C4-2B (cell line): ENCODE measurements around the gene WDR90.

Experiments
- H3K27ac ChIP-seq: fragments of 450-650 bp; 2 replicates; pipeline ENCODE4 v1.5.1; 2017
- ZFX ChIP-seq: fragments of 450-650 bp; IDR thresholded peaks from 2 replicates; pipeline ENCODE4 v1.6.1; 2017
- TF ChIP-seq, protein P1 (sequence below): fragments of 450-650 bp; conservative IDR thresholded peaks from 2 replicates; pipeline ENCODE4 v1.5.1; 2017; ENCODE audit warnings: mild to moderate bottlenecking

WDR90 gene

DNA sequence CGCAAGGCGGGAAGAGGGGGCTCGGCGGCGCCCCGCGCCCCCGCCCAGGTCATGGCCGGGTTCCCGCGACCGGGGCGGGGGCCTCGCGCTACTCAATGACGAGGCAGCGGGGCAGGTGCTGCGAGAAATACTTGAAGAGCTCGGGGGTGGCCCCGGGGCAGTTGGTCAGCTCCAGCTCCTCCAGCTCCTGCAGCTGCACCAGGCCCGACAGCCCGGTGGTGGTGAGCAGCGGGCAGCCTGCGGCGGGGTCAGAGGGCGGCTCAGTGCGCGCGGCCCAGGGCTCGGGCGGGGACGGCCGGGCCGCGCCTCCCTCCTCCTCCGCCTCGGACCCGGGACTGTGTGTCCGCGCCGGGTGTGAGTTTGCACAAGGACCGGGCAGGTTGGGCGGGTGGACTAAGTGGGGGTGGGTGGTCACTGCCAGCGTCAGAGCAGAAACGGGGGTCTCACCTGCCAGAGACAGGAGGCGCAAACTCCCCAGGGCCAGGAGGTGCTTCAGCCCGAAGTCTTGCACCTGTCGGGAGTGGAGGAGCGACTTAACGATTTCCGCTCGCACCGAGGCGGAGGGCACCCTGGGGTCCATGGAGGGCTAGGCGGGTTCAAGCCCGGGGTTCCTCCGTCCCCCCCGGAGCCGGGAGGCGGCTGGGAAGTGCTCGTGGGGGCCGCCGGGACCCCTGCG is 45.2 kb downstream of the WDR90 start:
- TF ChIP-seq, protein P1, sequence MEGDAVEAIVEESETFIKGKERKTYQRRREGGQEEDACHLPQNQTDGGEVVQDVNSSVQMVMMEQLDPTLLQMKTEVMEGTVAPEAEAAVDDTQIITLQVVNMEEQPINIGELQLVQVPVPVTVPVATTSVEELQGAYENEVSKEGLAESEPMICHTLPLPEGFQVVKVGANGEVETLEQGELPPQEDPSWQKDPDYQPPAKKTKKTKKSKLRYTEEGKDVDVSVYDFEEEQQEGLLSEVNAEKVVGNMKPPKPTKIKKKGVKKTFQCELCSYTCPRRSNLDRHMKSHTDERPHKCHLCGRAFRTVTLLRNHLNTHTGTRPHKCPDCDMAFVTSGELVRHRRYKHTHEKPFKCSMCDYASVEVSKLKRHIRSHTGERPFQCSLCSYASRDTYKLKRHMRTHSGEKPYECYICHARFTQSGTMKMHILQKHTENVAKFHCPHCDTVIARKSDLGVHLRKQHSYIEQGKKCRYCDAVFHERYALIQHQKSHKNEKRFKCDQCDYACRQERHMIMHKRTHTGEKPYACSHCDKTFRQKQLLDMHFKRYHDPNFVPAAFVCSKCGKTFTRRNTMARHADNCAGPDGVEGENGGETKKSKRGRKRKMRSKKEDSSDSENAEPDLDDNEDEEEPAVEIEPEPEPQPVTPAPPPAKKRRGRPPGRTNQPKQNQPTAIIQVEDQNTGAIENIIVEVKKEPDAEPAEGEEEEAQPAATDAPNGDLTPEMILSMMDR, result no peak
- no peak for TF ChIP-seq ZFX
- peak overlapping the region; percentile 94; the same call in 1 of the 2 replicates for H3K27ac ChIP-seq

DNA sequence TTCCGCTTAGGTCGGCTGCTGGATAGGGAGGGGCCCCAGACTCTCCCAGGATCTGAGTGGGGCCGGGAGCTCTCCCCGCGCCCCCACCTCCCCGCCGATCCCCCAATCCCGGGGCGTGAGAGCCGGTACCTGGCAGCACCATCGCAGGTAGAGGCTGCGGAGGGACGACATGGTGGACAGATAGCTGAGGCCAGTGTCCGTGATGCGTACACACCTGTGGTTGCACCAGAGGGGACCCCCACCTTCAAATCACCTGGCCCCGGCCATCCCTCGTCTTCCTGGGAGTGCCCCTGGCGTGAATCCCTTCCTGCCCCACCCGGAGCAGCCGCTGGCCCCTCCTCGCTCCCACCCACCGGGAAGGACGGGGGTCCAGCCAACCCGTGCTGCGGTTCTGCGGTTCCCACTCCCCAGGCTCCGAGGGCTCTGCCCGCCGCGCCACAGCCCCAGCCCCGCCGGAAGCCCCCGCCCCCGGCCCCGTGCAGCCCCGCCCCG is 45.7 kb downstream of the WDR90 start:
- TF ChIP-seq ZFX, result no peak
- TF ChIP-seq, protein P1, result no peak
- H3K27ac ChIP-seq, result peak overlapping the region; percentile 94

DNA sequence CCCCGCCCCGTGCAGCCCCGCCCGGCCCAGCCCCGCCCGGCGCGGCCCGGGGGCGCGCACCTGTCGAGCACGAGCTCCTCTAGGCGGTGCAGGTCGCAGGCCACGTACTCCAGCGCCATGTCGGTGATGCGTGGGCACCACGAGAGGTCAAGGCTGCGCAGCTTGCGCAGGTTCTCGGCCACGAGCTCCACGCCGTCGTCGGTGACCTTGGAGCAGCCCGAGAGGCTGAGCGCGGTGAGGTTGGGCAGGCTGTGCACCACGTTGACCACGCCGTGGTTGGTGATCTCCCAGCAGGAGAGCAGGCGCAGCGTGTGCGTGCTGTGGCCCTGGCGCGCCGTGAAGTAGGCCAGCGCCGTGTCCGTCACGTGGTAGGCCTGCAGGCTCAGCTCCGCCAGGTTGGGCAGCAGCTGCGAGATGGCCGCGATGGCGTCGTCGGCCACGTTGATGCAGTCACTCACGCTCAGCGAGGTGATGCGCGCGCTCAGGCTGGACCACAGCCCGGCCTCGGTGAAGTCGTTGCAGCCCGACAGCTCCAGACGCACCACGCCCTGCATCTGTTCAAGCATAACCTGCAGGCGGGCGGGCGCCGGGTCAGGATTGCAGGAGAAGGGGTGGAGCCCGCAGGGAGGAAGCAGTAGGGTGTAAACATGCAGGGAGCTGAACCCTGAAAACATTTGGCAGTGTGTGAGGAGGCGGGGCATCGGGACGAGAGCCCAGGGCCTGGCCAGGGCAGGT is 46.4 kb downstream of the WDR90 start:
- peak overlapping the region; percentile 94 for H3K27ac ChIP-seq
- TF ChIP-seq, protein P1, result no peak
- peak; percentile 66; the same call in 1 of the 2 replicates for TF ChIP-seq ZFX

DNA sequence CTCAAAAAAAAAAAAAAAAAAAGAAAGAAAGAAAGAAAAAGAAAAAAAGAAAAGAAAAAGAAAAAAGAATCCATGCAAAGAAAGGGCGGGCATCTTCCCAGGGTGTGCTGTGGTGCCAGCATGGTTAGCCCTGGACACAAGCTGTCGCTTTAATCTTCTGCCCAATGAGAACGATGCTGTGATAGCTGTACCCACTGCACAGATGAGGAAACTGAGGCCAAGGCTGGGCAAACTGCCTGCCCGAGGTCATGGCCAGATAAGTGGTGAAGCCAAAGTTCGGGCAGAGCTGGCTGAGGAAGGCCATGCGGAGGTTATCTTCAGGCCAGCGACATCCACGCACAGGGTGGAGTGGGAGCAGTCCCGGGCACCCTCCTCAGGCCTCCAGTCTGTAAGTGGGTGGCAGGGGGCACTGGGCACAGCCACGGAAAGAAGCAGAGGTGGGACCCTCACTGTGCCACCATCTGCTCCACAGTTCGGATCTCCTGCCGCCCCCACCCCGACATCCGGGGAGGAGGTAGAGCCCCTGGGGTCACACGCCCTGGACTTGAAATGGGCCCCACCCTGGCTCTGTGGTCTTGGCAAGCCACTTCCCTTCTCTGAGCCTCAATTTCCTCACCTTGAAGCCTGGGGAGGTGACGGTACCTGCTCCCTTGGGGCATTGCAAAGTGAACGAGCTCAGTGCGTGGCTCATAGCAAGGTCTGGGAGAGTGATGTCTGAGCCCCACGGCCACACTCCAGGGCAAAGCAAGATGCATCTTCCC is 49.9 kb downstream of the WDR90 start:
- TF ChIP-seq, protein P1, result no peak
- TF ChIP-seq ZFX, result no peak
- H3K27ac ChIP-seq, result no peak overlapping the region

DNA sequence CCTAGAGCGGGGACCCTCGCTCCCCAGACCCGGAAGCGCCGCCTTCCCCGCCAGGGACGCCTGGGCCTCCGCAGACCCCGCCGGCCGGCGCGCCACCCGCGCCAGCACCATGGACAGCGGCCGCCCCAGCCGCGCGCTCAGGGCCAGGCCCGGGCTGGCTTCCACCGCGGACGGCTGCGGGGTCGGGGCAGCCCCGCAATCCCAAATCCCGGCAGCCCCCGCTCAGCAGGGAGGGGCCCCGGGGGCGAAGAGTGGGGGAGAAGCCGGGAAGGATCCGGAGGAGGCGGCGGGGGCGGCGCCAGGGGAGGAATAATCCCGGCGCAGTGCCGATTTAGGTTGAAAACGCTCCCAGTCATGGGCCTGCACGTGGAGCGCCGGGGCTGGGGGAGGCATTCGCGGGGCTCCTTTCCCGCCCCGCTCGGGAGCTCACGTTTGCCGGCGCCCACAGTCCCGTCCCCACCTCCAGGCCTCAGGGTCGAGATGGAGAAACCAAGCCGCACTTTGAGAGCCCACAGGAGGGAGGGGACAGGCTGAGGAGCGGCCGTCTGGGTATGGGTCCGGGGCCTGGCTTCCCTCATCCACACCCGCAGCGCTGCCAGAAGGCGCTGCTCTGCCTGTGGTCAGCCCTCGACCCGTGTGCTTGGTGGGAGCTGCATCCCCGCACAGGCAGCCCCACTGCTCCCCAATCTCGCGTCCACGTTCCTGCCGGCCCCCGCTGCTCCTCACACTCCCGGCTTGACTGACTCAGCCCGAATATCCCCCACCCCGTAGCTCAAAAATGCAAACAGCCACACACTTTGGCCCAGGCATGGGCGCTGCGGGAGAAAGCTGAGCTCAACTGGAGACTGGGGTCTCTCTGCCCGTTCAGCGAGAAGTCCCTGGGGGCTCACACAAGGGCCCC is 51.8 kb downstream of the WDR90 start:
- TF ChIP-seq ZFX, result no peak
- TF ChIP-seq, protein P1, result no peak
- H3K27ac ChIP-seq, result no peak overlapping the region

DNA sequence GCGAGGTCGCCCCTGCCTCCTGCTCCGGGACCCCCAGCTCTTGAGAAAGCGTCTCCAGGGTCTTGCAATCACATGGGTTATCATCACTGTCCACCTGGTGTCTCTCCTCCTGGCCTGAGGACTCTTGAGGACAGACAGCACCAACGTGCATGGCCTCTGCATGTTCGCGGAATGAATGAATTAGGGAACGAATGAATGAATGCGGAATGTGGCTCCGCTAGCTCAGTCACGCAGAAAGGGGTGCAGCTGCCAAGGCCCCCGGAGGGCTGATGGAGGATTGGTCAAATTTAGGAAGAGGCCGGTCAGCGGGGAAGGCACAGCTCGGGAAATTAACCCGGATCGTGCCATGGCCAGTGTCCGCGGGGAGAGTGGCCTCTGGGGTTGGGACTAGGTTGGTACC is 53.2 kb downstream of the WDR90 start:
- H3K27ac ChIP-seq, result no peak overlapping the region
- TF ChIP-seq ZFX, result no peak
- TF ChIP-seq, protein P1, result no peak
